ENCODE results near the gene SLC8A2.
A peak's percentile ranks its signal among the peaks of the same experiment; 100 is the strongest.
"Not testable (repeated sequence)": the region's sequence is repeated elsewhere in the genome, so short reads cannot be mapped to it uniquely, and the experiment has no call there.

SLC8A2 gene

GRCh38 chr19:47486900-47487299 is 15.2 kb upstream of the SLC8A2 start:
- H3K9ac ChIP-seq (ENCODE audit: low read depth in 1 of 2, low read length in 2 of 2) = no peak overlapping the region
- peaks cover 21 to 32% of the 10 kb centered on the region in 2 donors for H3K36me3 ChIP-seq (ENCODE audit: control insufficient read depth in 2 of 2, insufficient read depth in 2 of 2, low read length in 2 of 2)

GRCh38 chr19:47486220-47486619 is 14.5 kb upstream of the SLC8A2 start:
- peaks cover 16 to 27% of the 10 kb centered on the region in 2 donors for H3K36me3 ChIP-seq (ENCODE audit: control insufficient read depth in 2 of 2, insufficient read depth in 2 of 2, low read length in 2 of 2)
- not testable (repeated sequence) for H3K9me3 ChIP-seq (ENCODE audit: control insufficient read depth in 2 of 2, low read length in 2 of 2); H3K4me3 ChIP-seq (ENCODE audit: low read length in 2 of 2); H3K27ac ChIP-seq (ENCODE audit: low read depth in 2 of 2, low read length in 2 of 2); H3K9ac ChIP-seq (ENCODE audit: low read depth in 1 of 2, low read length in 2 of 2); H3K4me1 ChIP-seq (ENCODE audit: control insufficient read depth in 2 of 2, insufficient read depth in 2 of 2, low read length in 2 of 2); H3K27me3 ChIP-seq (ENCODE audit: control insufficient read depth in 2 of 2, insufficient read depth in 2 of 2, low read length in 2 of 2)

More at GRCh38 chr19:47486900-47487299, 15.2 kb upstream of the SLC8A2 start:
- peaks cover 4 to 5% of the 10 kb centered on the region in 2 donors for H3K4me1 ChIP-seq (ENCODE audit: control insufficient read depth in 2 of 2, insufficient read depth in 2 of 2, low read length in 2 of 2)
- H3K27ac ChIP-seq (ENCODE audit: low read depth in 2 of 2, low read length in 2 of 2) = no peak overlapping the region
- no peak overlapping the region for H3K4me3 ChIP-seq (ENCODE audit: low read length in 2 of 2)
- H3K9me3 ChIP-seq (ENCODE audit: control insufficient read depth in 2 of 2, low read length in 2 of 2) = no peaks in the 10 kb centered on the region
- H3K27me3 ChIP-seq (ENCODE audit: control insufficient read depth in 2 of 2, insufficient read depth in 2 of 2, low read length in 2 of 2) = no peaks in the 10 kb centered on the region

- H3K4me3 ChIP-seq (ENCODE audit: low read length in 2 of 2) = peak overlapping the region; percentile 91 to 98
- no peaks in the 10 kb centered on the region for H3K27me3 ChIP-seq (ENCODE audit: control insufficient read depth in 2 of 2, insufficient read depth in 2 of 2, low read length in 2 of 2)
- H3K9me3 ChIP-seq (ENCODE audit: control insufficient read depth in 2 of 2, low read length in 2 of 2) = no peaks in the 10 kb centered on the region
- peak overlapping the region in 1 of 2 donors; percentile 87 for H3K9ac ChIP-seq (ENCODE audit: low read depth in 1 of 2, low read length in 2 of 2)
- peak overlapping the region in 1 of 2 donors; percentile 90 for H3K27ac ChIP-seq (ENCODE audit: low read depth in 2 of 2, low read length in 2 of 2)
- H3K4me1 ChIP-seq (ENCODE audit: control insufficient read depth in 2 of 2, insufficient read depth in 2 of 2, low read length in 2 of 2) = peaks cover 4 to 5% of the 10 kb centered on the region in 2 donors
- peaks cover 6 to 19% of the 10 kb centered on the region in 2 donors for H3K36me3 ChIP-seq (ENCODE audit: control insufficient read depth in 2 of 2, insufficient read depth in 2 of 2, low read length in 2 of 2)
Observed at GRCh38 chr19:47485210-47485609, 13.5 kb upstream of the SLC8A2 start.

- peaks cover 4 to 5% of the 10 kb centered on the region in 2 donors for H3K4me1 ChIP-seq (ENCODE audit: control insufficient read depth in 2 of 2, insufficient read depth in 2 of 2, low read length in 2 of 2)
- H3K27me3 ChIP-seq (ENCODE audit: control insufficient read depth in 2 of 2, insufficient read depth in 2 of 2, low read length in 2 of 2) = no peaks in the 10 kb centered on the region
- peaks cover 0 to 7% of the 10 kb centered on the region in 2 donors for H3K36me3 ChIP-seq (ENCODE audit: control insufficient read depth in 2 of 2, insufficient read depth in 2 of 2, low read length in 2 of 2)
- H3K27ac ChIP-seq (ENCODE audit: low read depth in 2 of 2, low read length in 2 of 2) = peak within 1 kb of the TSS; percentile 80 to 90
- H3K9ac ChIP-seq (ENCODE audit: low read depth in 1 of 2, low read length in 2 of 2) = peak within 1 kb of the TSS; percentile 87 to 90
- H3K4me3 ChIP-seq (ENCODE audit: low read length in 2 of 2) = peak within 1 kb of the TSS; percentile 91 to 98
- H3K9me3 ChIP-seq (ENCODE audit: control insufficient read depth in 2 of 2, low read length in 2 of 2) = no peaks in the 10 kb centered on the region
Observed at GRCh38 chr19:47483800-47484690, 12.4 kb upstream of the SLC8A2 start, which contains the start of gene KPTN. Gene KPTN (minus strand): TSS chr19:47484219. CDS start chr19:47484160, 59 bp downstream.

- Histone ChIP-seq H3K9me3 (ENCODE audit: control insufficient read depth in 2 of 2, low read length in 2 of 2) (no peaks in the 10 kb centered on the region), H3K36me3 (ENCODE audit: control insufficient read depth in 2 of 2, insufficient read depth in 2 of 2, low read length in 2 of 2) (peaks cover 0 to 7% of the 10 kb centered on the region in 2 donors), H3K4me1 (ENCODE audit: control insufficient read depth in 2 of 2, insufficient read depth in 2 of 2, low read length in 2 of 2) (peaks cover 4 to 5% of the 10 kb centered on the region in 2 donors), H3K4me3 (ENCODE audit: low read length in 2 of 2) (peak overlapping the region; percentile 91 to 98), H3K27me3 (ENCODE audit: control insufficient read depth in 2 of 2, insufficient read depth in 2 of 2, low read length in 2 of 2) (no peaks in the 10 kb centered on the region), H3K27ac (ENCODE audit: low read depth in 2 of 2, low read length in 2 of 2) (no peak overlapping the region), H3K9ac (ENCODE audit: low read depth in 1 of 2, low read length in 2 of 2) (no peak overlapping the region)
Observed at GRCh38 chr19:47483200-47483599, 11.5 kb upstream of the SLC8A2 start.

- Histone ChIP-seq H3K9ac (ENCODE audit: low read depth in 1 of 2, low read length in 2 of 2) (no peak overlapping the region), H3K36me3 (ENCODE audit: control insufficient read depth in 2 of 2, insufficient read depth in 2 of 2, low read length in 2 of 2) (no peaks in the 10 kb centered on the region)
Observed at GRCh38 chr19:47481460-47482052, 9.9 kb upstream of the SLC8A2 start.

GRCh38 chr19:47480658-47481057 is 9.0 kb upstream of the SLC8A2 start:
- Histone ChIP-seq H3K9ac (ENCODE audit: low read depth in 1 of 2, low read length in 2 of 2) (no peak overlapping the region), H3K4me1 (ENCODE audit: control insufficient read depth in 2 of 2, insufficient read depth in 2 of 2, low read length in 2 of 2) (peaks cover 4 to 5% of the 10 kb centered on the region in 2 donors), H3K27me3 (ENCODE audit: control insufficient read depth in 2 of 2, insufficient read depth in 2 of 2, low read length in 2 of 2) (no peaks in the 10 kb centered on the region), H3K4me3 (ENCODE audit: low read length in 2 of 2) (no peak overlapping the region), H3K9me3 (ENCODE audit: control insufficient read depth in 2 of 2, low read length in 2 of 2) (no peaks in the 10 kb centered on the region), H3K27ac (ENCODE audit: low read depth in 2 of 2, low read length in 2 of 2) (no peak overlapping the region), H3K36me3 (ENCODE audit: control insufficient read depth in 2 of 2, insufficient read depth in 2 of 2, low read length in 2 of 2) (no peaks in the 10 kb centered on the region)

More at GRCh38 chr19:47481460-47482052, 9.9 kb upstream of the SLC8A2 start:
- Histone ChIP-seq H3K9me3 (ENCODE audit: control insufficient read depth in 2 of 2, low read length in 2 of 2) (no peaks in the 10 kb centered on the region), H3K27ac (ENCODE audit: low read depth in 2 of 2, low read length in 2 of 2) (no peak overlapping the region), H3K4me3 (ENCODE audit: low read length in 2 of 2) (no peak overlapping the region), H3K4me1 (ENCODE audit: control insufficient read depth in 2 of 2, insufficient read depth in 2 of 2, low read length in 2 of 2) (peaks cover 4 to 5% of the 10 kb centered on the region in 2 donors), H3K27me3 (ENCODE audit: control insufficient read depth in 2 of 2, insufficient read depth in 2 of 2, low read length in 2 of 2) (no peaks in the 10 kb centered on the region)

- Histone ChIP-seq H3K27me3 (ENCODE audit: control insufficient read depth in 2 of 2, insufficient read depth in 2 of 2, low read length in 2 of 2) (no peaks in the 10 kb centered on the region), H3K4me3 (ENCODE audit: low read length in 2 of 2) (no peak overlapping the region), H3K9me3 (ENCODE audit: control insufficient read depth in 2 of 2, low read length in 2 of 2) (no peaks in the 10 kb centered on the region), H3K27ac (ENCODE audit: low read depth in 2 of 2, low read length in 2 of 2) (no peak overlapping the region), H3K9ac (ENCODE audit: low read depth in 1 of 2, low read length in 2 of 2) (no peak overlapping the region), H3K36me3 (ENCODE audit: control insufficient read depth in 2 of 2, insufficient read depth in 2 of 2, low read length in 2 of 2) (no peaks in the 10 kb centered on the region), H3K4me1 (ENCODE audit: control insufficient read depth in 2 of 2, insufficient read depth in 2 of 2, low read length in 2 of 2) (peaks cover 4 to 5% of the 10 kb centered on the region in 2 donors)
Observed at GRCh38 chr19:47479701-47480503, 8.2 kb upstream of the SLC8A2 start.

- H3K4me1 ChIP-seq (ENCODE audit: control insufficient read depth in 2 of 2, insufficient read depth in 2 of 2, low read length in 2 of 2) = no peaks in the 10 kb centered on the region
- H3K27me3 ChIP-seq (ENCODE audit: control insufficient read depth in 2 of 2, insufficient read depth in 2 of 2, low read length in 2 of 2) = peaks cover 5 to 6% of the 10 kb centered on the region in 2 donors
- no peak overlapping the region for H3K27ac ChIP-seq (ENCODE audit: low read depth in 2 of 2, low read length in 2 of 2)
- H3K9ac ChIP-seq (ENCODE audit: low read depth in 1 of 2, low read length in 2 of 2) = no peak overlapping the region
- no peaks in the 10 kb centered on the region for H3K9me3 ChIP-seq (ENCODE audit: control insufficient read depth in 2 of 2, low read length in 2 of 2)
- H3K36me3 ChIP-seq (ENCODE audit: control insufficient read depth in 2 of 2, insufficient read depth in 2 of 2, low read length in 2 of 2) = no peaks in the 10 kb centered on the region
- no peak overlapping the region for H3K4me3 ChIP-seq (ENCODE audit: low read length in 2 of 2)
Observed at GRCh38 chr19:47476438-47476972, 4.8 kb upstream of the SLC8A2 start.
